GM18520 (cell line): ENCODE measurements around the gene TTC7B.

Experiments used
- ATAC-seq: cut with Tn5 transposase; IDR thresholded peaks from one replicate; pipeline ENCODE4 v1.9.1; 2021; ENCODE audit not compliant: unreplicated experiment

TTC7B gene

GRCh38 chr14:90678420-90678819 is 137.8 kb downstream of the TTC7B start:
- no peak for ATAC-seq

GRCh38 chr14:90677484-90678050 is 138.7 kb downstream of the TTC7B start:
- no peak for ATAC-seq

DNA sequence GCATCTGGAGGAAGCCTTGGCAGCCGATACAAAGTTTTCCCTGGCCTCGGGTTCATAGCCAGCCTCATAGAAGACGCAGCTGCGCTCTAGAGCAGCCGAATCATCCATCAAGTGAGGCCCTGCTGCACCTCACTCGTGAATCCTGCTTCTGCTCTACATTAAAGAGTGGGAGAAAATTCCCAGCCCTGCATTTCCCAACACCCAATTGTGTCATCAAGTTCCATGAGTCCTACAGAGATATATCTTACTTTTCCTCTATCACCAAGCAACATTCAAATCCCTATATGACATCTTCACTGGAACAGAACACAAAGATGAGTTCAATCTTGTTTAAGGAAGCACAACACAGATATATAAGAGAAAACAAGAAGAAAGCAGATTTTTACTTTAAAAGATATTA is 139.3 kb downstream of the TTC7B start:
- ATAC-seq: no peak

GRCh38 chr14:90676356-90676755 is 139.9 kb downstream of the TTC7B start:
- no peak for ATAC-seq

DNA sequence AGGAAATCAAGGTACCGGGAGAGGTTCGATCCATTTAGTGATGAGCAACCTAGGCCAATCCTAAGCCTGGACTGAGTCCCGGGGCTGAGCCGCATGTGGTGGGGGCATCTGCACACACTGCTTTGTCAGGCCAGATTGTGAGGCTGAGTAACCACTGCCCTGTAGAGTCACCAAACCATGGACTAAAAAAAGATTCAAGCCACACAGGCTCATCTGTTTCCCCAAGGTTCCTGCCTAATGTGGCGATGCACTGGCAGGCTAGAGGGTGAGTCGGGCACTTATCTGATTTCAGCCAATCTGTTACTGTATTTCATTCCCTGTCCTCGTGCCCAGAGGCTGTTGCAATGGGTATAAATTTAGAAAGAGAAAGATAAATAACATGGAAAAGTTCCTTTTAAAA is 140.8 kb downstream of the TTC7B start:
- no peak for ATAC-seq

DNA sequence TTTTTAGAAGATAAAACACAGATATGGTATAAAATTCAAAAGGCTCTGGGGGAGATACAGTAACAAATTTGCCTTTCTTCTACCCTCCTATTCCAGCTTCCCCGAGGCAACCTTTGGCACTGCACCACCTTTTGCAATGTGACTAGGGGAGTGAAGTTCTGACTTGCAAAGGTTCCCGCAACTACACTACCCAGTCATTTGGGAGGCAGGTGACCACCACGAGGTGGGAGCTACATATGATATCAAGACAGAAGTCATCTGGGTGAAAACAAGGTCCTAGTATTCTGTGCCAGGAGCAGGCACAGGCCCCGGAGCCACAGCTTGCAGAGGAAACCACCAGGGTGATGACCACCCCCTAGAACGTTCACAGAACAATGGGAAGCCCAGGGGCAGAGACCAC is 141.5 kb downstream of the TTC7B start:
- ATAC-seq: no peak

- no peak for ATAC-seq
Observed at GRCh38 chr14:90674043-90674670, 142.1 kb downstream of the TTC7B start.

- ATAC-seq: no peak
Observed at GRCh38 chr14:90671382-90672234, 144.6 kb downstream of the TTC7B start.

GRCh38 chr14:90669731-90670130 is 146.5 kb downstream of the TTC7B start:
- ATAC-seq: no peak

DNA sequence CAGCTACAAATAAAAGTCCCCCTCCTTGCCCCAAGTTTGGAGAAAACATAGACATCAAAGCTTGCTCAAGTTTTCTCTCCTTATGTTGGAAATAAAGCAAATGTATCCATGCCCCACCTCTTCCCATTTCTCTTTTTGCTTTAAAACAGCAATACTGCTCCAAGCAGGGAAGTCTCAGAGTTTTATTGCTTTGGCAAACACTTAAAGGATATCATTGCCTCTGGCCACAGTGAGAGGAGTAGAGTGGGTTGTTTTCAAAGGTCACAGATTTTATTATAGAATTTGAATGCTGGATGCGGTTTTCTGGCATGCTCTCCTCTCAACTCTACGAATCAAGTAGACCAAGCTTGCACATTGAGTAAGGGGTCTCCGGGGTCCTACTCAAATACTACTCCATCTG is 149.7 kb downstream of the TTC7B start:
- ATAC-seq: no peak

DNA sequence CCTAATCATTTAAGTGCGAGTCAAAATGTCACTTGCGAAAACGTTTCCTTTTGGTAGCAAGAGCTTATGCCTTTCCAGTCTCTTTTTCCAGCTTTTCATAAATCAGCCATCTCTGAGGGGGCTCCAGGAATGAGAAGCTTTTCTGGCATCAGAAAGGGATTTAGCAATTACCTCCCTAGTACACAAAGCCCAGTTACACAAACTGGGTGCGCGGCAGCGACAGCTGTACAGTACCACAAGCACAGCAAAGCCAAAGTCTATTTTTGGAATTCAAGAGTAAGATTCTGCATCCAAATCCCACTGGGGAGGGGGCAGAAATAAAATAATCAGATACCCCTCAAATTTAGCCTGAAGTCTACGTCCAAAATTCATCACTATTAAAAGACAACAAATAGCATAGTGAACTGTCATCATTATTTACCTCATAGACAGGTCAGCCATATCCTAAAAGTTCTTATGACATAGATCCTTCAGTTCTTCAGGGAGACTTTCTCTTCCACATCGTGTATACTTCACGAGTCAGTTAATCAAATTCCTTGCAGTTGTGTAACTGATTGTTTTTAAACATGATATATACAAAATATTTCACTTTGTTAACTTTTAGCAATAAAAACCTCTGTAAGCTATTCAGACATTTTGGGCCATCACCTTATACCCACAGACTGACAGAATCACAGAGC is 150.8 kb downstream of the TTC7B start:
- ATAC-seq: no peak

- no peak for ATAC-seq
Observed at GRCh38 chr14:90664911-90665310, 151.3 kb downstream of the TTC7B start.

DNA sequence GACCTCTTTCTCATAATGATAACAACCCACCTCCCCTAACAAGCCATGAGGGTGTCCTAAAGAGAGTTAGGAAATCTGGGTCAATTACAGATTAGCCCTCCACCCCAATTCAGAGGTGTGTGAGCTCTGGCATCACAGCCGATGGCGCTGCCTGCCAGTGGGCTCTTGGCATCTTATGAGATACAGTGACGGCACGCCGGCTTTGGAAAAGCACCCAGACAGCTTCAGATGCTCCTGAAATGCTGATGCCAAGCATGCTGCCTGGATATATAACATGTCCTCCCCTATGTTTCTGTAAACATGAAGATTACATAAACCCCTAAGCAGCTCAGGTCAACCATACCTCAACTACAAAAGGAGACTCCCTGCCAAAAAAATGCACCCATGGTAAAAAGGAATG is 152.6 kb downstream of the TTC7B start:
- ATAC-seq: no peak

DNA sequence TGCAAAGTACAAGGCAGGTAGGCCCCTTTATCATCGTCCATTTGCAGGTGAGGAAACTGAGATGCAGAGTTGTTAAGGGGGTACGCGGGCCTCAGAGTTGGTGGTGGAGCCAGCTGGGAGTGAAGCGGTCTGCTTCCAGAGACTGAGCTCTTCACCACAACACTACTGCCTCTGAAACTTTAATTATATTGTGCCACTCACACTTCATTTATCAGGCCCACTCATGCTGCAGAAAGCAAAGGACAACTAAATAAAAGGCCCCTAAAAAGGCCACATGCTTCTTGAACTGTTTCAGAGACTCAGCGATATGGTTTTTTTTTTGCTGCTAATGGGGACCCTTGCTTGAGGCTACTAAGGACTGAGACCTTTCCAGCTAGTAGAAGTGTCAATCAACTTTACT is 153.1 kb downstream of the TTC7B start:
- no peak for ATAC-seq

- no peak for ATAC-seq
Observed at GRCh38 chr14:90661866-90662265, 154.4 kb downstream of the TTC7B start.

- no peak for ATAC-seq
Observed at GRCh38 chr14:90660865-90661570, 155.2 kb downstream of the TTC7B start.

- no peak for ATAC-seq
Observed at GRCh38 chr14:90659156-90659555, 157.1 kb downstream of the TTC7B start.

GRCh38 chr14:90658541-90658967 is 157.7 kb downstream of the TTC7B start:
- no peak for ATAC-seq

- no peak for ATAC-seq
Observed at GRCh38 chr14:90656973-90657372, 159.3 kb downstream of the TTC7B start.

DNA sequence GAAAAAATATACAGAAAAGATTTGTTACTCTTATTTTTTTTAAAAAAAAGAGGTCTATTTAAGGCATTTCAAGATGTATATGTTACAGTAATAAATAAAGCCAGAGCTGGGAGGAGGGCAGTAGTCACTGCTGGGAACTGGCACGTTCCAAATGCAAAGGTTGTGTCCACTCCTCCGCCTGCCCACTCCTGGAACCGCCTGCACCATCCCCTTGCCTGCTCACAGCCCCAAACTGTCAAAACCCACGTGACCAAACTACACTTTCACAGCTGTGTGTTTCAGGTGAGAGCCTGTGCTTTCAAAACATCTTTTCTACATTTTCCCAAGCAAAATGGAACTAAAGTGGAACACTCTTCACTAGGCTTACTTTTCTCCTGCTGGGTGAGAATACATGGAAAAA is 160.4 kb downstream of the TTC7B start:
- ATAC-seq: no peak

- no peak for ATAC-seq
Observed at GRCh38 chr14:90654831-90655276, 161.4 kb downstream of the TTC7B start.
